KG1 (cell line): Measurements from ENCODE around the gene FAM50B.

ENCODE experiments used
- DNase-seq: peaks from one replicate; lab custom pipeline; 2025; lab: John Stamatoyannopoulos, UW

The FAM50B gene, protein sequence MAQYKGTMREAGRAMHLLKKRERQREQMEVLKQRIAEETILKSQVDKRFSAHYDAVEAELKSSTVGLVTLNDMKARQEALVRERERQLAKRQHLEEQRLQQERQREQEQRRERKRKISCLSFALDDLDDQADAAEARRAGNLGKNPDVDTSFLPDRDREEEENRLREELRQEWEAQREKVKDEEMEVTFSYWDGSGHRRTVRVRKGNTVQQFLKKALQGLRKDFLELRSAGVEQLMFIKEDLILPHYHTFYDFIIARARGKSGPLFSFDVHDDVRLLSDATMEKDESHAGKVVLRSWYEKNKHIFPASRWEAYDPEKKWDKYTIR

DNA sequence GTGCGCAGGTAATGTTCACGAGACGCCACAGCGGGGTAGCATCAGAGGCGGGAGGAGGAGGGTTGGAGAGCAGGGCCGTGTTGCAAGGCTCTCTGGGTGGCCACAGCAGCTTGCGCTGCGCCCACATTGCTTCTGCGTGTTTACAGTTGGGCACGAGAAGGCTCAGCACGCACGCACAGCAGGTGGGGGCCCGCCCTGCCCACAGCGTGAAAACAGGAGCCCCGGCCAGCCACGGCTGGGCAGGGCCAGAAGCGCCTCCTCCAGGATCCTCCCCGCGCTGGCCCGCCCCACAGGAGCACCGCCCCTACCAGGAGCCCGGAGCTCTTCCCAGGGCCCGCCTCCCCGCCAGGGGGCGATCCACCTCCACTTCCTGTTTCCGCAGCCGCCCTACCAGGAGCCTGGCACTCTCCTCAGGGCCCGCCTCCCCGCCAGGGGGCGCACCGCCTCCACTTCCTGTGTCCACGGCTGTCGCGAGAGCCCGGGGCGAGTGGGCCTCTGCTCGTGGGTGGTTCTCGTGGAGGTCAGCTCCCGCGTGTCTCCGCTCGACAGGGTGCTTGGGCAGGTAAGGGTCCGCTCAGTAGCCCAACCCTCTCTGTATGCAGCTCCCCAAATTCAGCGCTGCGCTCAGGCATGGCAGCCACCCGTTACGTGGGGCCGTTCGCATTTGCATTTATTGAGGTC lies at the start of gene FAM50B:
TSS of gene FAM50B (plus strand) at position 449 of the 681 bp plus-strand sequence. CDS start 439 bp downstream, outside the sequence.
- DNase-seq = no peak

DNA sequence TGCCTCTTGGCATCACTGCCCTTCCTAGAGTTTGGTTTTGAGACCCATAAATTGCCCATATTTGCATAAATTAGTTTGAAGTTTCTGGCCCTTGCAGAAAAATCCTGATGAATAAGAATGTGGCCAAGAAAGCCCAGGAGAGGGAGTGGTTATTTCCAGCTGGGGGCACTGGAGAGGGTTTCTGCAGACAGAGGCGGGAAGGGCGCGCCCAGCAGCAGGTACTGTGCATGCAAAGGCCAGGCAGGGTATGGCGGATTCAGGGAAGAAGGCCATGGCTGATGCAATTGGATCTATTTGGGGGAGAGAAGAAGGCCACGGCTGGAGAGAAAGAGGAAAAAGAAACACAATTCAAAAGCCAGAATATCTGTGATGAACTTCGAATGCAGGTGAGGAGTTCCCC lies 49.5 kb upstream of the FAM50B start:
- DNase-seq = no peak

DNA sequence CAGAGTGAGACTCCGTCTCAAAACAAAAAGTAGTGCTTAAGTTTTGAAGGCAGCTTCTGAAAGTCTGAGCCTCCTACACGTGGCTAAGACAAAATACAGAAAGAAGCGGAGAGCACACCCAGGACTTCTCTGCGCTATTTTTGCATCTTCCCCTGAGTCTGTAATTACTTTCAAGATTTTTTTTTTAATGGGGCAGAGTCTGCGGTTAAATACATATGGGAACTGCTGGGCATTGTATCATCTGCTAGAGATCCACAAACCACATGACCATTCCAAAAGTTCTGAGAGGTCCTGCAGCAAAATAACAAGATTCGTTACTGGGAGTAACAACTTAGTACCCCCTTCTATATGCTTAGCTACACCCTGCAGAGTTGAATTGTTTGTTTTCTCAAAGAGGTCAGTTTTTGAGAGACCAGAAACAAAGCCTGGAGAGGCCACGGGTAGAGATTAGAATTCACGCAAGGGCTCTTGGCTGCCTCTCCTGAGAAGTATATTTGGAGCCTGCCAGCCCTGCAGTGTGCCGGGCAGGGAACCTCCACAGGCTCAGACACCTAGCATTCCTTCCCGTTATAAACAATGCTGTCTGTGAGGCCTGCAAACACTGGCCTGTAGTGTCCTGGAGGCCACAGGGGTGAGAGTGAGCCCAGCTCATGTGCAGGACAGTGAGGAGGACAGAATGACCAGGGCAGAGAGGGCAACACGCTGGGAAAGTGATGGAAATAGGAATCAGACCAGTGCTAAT lies 48.2 kb upstream of the FAM50B start:
- no peak for DNase-seq

DNA sequence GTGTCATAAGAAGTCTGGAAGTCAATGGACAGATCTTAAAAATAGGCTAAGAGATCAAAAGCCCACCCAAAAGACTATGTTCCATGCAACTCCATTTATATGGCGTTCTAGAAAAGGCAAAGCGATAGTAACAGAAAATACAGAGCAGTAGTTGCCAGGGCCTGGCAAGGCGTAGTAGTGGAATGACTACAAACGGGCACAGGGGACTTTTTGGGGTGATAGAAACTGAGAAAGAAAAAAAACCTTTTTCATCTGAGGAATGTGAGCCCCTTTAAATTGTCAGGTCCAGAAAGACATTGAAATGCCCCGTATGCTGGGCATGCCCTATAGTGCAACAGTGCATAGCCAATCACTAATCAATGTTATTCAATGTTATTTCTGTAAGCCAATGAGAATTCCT lies 47.2 kb upstream of the FAM50B start:
- no peak for DNase-seq

DNA sequence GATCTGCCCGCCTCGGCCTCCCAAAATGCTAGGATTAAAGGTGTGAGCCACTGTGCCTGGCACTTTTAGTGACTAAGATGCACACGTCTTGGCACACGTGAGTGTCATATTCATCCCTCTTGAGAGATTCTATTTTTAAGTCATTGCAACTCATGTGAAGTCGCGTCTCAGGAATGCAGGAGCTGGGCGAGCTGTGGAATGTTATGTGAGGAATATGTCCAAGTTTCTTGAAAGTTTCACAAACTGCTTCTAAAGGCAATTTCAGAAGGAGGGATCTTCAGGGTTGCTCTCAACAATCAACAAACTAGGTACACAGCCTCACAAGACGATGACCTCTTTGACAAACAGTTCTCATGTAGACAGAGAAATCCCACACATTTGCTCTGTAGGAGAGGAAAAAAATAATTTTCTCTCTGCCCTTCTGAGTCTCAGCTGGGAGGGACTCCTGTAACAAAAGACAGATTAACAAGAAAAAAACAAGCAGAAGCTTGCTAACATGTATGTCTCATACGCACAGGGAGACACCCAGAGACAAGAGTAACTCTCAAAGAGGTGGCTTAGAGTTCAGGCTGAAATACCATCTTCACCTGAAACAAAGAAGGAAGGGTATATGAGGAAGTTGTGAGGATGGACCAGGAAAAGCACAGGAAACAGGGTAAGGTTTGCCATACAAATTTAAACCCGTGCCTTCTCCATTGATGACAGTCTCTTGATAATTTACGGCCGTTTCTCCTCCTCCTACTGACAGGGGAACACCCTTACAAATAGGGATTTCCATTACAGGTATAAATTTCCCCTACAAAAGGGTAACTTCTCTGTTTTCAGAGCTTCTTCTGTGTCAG lies 45.3 kb upstream of the FAM50B start:
- no peak for DNase-seq

DNA sequence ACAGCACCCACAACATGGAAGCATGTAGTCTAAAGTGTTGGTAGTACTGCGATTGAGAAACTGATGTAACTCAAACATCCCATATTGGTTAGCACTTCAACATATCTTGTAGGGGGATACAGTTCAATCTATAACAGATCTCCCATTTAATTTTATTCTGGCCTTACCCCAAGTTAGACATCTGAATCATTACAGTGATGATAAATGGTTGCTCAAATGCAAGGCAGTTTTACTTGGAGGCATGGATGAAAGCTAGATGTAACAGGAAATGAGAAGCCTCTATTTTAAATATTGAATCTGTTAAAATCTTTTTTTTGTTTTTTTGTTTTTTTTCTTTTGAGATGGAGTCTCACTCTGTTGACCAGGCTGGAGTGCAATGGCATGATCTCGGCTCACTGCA lies 44.2 kb upstream of the FAM50B start:
- DNase-seq = no peak

DNA sequence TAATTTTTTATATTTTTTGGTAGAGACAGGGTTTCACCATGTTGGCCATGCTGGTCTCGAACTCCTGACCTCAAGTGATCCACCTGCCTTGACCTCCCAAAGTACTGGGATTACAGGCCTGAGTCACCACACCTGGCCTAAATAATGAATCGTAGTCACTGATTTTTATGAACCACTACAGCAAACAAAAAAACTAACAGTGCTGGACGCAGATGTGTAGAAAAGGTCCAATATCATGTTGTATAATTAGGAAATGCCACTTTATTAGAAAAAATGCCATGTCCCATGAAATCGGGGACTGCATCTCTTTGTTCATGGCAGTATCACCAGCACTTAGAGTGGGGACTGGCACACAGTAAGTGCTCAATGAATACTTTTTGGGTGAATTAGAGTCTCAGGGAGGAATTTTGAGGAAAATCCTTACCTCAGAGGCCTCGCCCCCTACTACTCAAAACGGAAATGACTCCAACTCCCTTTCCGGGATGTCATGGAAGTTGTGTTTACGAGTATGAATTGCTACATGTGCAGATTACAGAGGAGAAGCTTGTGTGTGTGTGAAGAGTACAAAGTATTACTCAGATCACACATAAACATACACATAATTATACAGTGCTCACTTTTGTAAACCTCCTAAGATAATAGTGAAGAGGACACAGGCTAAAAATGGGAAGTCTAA lies 43.6 kb upstream of the FAM50B start:
- no peak for DNase-seq

DNA sequence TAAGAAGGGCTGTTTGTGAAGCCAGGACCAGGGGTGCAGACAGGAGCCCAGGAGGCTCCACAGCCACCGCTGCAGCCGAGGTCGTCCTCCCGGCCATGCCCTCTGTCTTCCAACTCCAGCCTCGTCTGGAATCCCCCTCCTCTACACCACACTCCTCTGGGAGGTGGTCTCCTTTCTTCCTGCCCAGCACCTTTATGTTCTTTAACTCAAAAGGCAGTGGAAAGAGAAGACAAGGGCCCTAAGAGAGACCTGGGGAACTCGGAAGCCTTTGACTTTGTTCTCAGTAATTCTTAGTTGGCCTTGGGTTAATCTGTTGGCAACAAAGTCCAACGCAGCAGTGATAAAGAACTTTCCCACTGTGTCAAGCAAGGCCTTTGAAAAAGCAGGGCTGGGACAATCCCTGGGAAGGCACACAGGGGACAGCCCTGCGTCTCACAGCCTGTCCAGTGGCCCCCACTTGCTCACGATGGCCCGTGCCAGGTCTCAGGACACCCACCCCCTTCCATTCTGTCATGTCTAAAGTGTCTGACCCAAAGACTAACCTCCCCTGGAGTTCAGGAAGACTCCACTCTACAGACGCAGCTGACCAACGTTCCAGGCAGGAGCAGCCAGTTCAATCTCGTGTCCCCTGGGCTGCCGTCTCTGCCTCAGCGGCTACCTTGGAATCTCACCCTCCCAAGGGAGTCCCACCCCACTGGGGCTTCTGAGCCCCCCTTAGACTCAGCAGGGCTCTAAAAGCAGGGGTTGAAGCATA lies 42.8 kb upstream of the FAM50B start:
- no peak for DNase-seq

DNA sequence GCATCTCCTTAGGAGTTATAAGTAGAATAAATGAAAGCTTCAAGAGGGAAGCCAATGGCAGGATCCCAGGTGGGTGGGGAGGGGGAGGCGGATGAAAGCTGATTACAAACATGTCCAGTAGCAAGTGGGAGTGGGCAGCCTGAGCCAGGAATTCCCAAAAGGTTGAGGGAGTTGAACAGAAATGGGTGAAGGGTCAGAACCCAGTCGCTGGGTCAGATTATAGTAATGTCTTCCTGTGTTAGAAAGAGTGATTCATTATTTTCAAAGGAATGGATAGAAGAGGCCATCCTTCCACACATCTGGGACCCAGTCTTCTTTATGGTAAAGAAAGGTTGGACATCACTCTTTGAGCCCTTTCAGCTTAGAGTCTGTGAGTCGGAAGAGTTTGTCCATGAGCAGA lies 41.0 kb upstream of the FAM50B start:
- DNase-seq = no peak

DNA sequence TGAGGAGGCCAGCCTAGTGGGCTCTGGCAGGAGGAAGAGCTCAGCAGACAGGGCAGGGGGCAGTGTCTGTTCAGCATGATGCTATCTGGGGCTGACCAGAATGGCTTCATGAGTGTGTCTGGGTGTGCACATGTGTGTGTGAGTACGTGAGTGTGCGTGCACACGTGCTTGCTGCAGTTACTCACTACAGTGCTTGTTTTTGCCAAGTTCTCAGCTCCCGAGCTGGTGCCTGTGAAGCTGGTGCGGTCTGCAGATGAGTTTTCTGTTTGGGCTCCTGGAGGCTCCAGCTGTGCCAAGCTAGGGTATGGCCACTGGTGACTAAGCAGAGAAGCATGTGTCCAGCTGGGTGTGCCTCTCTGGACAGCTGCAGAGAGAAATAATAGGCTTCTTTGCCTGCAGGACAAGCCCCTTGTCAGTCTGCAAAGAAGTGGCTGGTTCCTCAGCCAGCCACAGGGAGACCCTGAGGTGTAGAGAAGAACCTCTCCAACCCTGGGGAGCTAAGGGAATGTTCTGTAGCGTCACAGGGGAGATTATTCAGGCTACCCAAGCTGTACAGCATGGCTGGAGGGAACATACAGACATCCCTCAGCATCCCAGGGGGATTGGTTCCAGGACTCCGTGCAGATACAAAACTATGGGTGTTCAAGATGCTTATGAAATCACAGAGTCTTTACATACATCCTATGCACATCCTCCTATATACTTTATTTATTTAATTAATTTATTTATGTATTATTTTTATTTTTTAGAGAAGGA lies 40.2 kb upstream of the FAM50B start:
- no peak for DNase-seq

DNA sequence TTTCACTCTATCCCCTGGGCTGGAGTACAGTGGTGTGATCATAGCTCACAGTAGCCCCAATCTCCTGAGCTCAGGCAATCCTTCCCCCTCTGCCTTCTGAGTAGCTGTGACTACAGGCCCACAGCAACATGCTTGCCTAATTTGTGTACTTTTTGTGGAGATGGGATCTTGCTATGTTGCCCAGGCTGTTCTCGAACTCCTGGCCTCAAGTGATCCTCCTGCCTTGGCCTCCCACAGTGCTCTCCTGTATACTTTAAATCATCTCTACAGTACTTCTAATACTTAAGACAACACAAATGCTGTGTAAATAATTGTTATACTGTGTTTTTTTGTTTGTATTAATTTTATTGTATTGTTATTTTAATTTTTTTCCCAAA lies 39.7 kb upstream of the FAM50B start:
- no peak for DNase-seq

DNA sequence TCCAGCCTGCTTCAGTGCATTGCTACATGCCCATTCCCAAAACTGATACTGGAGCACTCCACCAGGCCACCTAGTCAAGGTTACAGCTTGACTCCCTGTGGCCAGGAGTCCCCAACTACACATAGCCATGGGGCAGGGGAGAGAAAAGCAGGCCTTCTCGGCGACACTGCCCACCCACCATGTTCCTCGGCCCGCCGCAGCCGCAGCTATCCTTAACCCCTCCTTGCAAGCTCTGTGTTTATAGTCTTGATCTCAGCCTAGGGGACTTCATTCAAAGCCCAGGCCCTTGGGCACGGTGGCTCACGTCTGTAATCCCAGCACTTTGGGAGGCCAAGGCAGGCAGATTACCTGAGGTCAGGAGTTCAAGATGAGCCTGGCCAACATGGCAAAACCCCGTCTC lies 39.2 kb upstream of the FAM50B start:
- DNase-seq = no peak

DNA sequence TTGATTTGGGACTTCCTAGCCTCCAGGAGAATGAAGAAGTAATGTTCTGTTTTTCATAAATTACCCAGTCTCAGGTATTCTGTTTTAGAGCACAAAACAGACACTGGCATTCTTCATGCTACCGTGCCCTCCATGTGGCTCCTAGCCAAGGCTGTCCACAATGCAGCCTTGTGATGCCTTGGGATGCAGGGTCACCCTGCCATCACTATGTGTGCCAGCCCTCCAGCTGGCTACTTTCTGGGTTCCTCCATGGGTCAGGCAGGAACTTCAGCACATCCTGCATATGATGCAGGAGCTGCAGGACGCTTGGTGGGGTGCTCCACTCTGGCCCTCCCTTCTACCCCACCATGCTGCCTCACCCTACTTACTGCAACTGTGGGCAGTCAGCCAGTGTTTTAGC lies 38.0 kb upstream of the FAM50B start:
- no peak for DNase-seq

DNA sequence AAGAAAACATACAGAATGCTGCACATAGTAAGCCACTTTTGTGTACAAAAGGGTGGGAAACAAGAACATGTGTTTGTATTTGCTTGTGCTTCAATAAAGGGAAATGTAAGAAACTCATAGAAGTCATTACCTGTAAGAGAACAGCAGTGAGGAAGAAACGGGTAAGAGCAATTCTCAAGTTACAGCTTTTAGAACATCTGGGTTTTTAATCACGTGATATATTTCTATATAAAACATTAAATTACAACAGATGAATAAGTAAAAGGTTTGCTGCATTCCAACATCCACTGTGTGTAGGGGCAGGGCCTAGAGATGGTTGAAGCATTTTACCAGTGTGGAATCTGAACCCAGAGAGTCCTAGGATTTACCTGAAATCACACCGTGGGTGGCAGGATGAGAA lies 36.6 kb upstream of the FAM50B start:
- no peak for DNase-seq

DNA sequence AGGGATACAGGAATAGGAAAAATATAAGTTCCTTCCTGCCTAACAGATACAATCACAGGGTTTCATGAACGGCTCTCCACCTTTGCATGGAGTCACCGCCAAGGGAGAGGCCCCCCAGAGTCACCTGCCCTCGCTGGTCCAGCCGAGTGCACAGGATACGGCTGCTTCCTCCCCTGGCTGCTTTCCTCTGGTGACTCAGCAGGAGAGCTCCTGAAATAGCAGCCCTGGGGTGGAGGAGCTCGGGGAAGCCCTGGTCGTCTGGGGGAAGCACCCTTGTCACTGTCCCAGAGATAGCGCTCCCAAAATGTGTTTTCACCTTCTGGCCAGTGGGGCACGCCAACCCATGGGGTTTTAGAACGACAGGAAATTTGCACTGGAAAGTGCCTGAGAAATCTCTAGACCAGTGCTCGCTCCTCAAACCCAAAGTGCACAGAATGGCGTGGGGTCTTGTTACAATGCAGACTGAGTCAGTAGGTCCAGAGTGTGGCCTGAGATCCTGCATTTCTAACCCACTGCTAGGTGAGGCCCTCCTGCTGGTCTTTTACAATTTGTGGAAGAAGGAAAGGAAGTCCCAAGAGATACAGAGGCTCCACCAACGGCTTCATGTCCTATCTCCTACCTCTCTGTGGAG lies 35.9 kb upstream of the FAM50B start:
- DNase-seq = peak; percentile 18

DNA sequence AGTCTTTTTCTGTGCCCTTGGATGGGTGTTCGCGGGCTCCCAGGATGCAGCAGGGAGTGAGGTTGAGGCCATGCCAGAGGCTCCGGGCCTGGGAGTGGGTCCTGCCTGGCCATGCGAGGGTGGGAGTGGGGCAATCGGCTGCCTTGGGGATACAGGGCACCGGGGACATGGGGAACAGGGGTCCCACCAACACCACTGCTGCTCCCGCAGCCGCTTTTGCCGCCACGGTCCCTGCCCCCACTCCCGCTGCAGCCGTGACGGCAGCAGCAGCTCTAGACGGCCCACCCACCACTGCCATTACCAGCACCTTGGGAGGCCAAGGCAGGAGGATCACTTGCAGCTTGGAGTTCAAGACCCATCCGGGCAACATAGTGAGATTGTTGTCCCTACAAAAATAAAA lies 35.3 kb upstream of the FAM50B start:
- DNase-seq = no peak

DNA sequence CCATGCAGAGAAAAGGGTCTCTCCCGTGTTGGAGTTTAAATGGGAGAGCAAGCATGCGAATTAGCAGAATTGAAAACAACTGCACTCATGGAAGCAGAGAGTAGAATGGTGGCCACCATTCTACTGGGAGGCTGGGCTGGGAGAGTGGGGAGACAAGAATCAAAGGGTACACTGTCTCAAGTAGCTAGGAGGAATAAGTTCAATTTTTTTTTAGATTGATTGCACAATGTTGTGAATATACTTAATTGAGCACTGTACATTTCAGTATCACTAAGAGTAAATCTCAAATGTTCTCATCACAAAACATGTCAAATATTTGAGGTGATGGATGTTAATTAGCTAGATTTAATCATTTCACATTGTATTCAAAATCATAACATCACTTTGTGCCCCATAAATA lies 34.6 kb upstream of the FAM50B start:
- no peak for DNase-seq

DNA sequence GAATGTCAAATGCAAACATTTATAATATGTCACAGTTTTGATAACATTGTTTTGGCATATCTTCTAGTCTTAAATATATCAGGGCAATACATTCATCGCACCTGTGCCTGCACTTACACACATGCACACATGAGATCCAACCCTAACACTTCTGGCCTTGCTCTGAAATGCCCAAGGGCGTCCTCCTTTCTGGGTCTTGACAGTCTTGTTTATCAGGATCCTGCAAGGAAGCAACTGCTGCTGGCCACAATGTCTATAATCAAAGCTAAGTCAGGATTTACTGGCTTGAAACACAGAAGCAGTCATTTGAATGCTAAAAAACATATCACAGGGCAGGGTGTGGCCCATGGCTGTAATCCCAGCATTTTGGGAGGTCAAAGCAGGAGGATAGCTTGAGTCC lies 32.9 kb upstream of the FAM50B start:
- DNase-seq = no peak
